Measurements from ENCODE around the gene CACNB2.

DNA sequence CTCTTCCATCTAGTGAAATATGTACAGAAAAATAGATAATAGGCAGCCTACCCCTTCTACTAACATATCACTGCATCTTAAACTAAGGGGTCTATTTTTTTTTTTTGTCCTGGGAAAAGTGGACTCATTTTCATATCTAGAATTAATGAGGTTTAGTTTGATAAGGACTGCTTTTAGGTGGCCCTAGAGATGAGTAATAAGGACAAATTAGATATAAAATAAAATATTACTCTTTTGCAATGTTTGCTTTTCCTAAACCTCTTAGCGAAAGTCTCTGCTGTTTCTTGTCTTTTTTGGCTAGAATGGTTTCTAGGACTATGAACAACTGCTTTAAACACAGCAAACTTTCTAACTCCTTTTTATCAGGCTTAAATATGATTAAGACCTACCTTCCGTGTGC is 83.7 kb downstream of the CACNB2 start:
- no peak for TF ChIP-seq ZNF713 (CRISPR knock-in tag; IDR thresholded peaks at IDR 0.05)
- no peak for TF ChIP-seq PRPF4 (IDR thresholded peaks at IDR 0.05; ENCODE audit: low read depth, low read length, poor library complexity, severe bottlenecking)
- no peak for TF ChIP-seq KDM5B (CRISPR knock-in tag; IDR thresholded peaks at IDR 0.05; ENCODE audit: borderline replicate concordance)
- no peak for TF ChIP-seq MAFK (conservative IDR thresholded peaks at IDR 0.05 in 1 of 2, IDR thresholded peaks at IDR 0.05 in 1 of 2; ENCODE audit: low read length in 2 of 2)
- no peak for TF ChIP-seq GABPA (IDR thresholded peaks at IDR 0.05; ENCODE audit: low read depth, low read length)
- TF ChIP-seq GABPA (CRISPR knock-in tag; IDR thresholded peaks at IDR 0.05; ENCODE audit: low read depth), result no peak
- TF ChIP-seq, protein P1, sequence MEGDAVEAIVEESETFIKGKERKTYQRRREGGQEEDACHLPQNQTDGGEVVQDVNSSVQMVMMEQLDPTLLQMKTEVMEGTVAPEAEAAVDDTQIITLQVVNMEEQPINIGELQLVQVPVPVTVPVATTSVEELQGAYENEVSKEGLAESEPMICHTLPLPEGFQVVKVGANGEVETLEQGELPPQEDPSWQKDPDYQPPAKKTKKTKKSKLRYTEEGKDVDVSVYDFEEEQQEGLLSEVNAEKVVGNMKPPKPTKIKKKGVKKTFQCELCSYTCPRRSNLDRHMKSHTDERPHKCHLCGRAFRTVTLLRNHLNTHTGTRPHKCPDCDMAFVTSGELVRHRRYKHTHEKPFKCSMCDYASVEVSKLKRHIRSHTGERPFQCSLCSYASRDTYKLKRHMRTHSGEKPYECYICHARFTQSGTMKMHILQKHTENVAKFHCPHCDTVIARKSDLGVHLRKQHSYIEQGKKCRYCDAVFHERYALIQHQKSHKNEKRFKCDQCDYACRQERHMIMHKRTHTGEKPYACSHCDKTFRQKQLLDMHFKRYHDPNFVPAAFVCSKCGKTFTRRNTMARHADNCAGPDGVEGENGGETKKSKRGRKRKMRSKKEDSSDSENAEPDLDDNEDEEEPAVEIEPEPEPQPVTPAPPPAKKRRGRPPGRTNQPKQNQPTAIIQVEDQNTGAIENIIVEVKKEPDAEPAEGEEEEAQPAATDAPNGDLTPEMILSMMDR (CRISPR knock-in tag; IDR thresholded peaks at IDR 0.05), result no peak
- no peak for TF ChIP-seq GTF2F1 (IDR thresholded peaks at IDR 0.05; ENCODE audit: low read length)
- no peak for TF ChIP-seq SNRNP70 (IDR thresholded peaks at IDR 0.05; ENCODE audit: low read depth, low read length)
- TF ChIP-seq RXRA (CRISPR knock-in tag; IDR thresholded peaks at IDR 0.05), result no peak
- no peak for TF ChIP-seq ZNF24 (IDR thresholded peaks at IDR 0.05)
- TF ChIP-seq CHD2 (IDR thresholded peaks at IDR 0.05; ENCODE audit: low read depth, low read length), result no peak
- no peak for TF ChIP-seq ADNP (CRISPR knock-in tag; IDR thresholded peaks at IDR 0.05)
